CD4-positive, alpha-beta T cell (primary cell): ENCODE results near the gene POLQ. TPM values are rescaled to one million over a fixed set of nuclear protein-coding genes. Genes with fewer than 3 reads are reported as not detected.

ENCODE experiments used
- ATAC-seq: fragments of 200-7000 bp; cut with Tn5 transposase; one replicate; pipeline ENCODE4 v1.10.0; 2022; ENCODE audit warnings: mild to moderate bottlenecking; ENCODE audit not compliant: poor library complexity
- CTCF ChIA-PET: fragments of 350-600 bp; sonication (Branson Sonifier 250); formaldehyde crosslinking; loops from one replicate; lab custom pipeline; 2021; ENCODE audit warnings: antibody characterized with exemption, inconsistent platforms; lab: Charles Lee
- POLR2A ChIA-PET: fragments of 350-600 bp; sonication (Branson Sonifier 250); formaldehyde crosslinking; loops from one replicate; lab custom pipeline; 2021; ENCODE audit warnings: antibody characterized with exemption, inconsistent platforms; lab: Charles Lee
- DNase-seq, 14 experiments: peaks; one replicate each; pipeline ENCODE4 v3.0.0-alpha.2; 2013 to 2020; ENCODE audit warnings: mixed read lengths in 2 of 14
- H3K27ac ChIP-seq, 2 donors: one replicate each; pipeline versions ENCODE4 v1.5.1 to v1.7.0; 2013; ENCODE audit warnings: low read length in 2 of 2, low read depth in 1 of 2, mild to moderate bottlenecking in 1 of 2
- H3K27me3 ChIP-seq, 2 experiments: 1 replicate in 1 of 2; 2 replicates in 1 of 2; pipeline versions ENCODE4 v1.6.1 to v1.7.0; 2013; ENCODE audit warnings: low read length in 2 of 2, control low read depth in 1 of 2, mild to moderate bottlenecking in 1 of 2, moderate library complexity in 1 of 2; ENCODE audit not compliant: insufficient read depth in 2 of 2, control insufficient read depth in 1 of 2
- H3K36me3 ChIP-seq: one replicate; pipeline ENCODE4 v1.6.1; 2013; ENCODE audit warnings: low read length, control low read depth; ENCODE audit not compliant: insufficient read depth
- H3K4me1 ChIP-seq: one replicate; pipeline ENCODE4 v1.6.1; 2013; ENCODE audit warnings: low read length, control low read depth; ENCODE audit not compliant: insufficient read depth
- H3K4me3 ChIP-seq: one replicate; pipeline ENCODE4 v1.5.1; 2013; ENCODE audit warnings: mild to moderate bottlenecking, low read length, moderate library complexity
- H3K9me3 ChIP-seq, 2 experiments: 1 replicate in 1 of 2; 2 replicates in 1 of 2; pipeline versions ENCODE4 v1.6.1 to v1.7.0; 2013; ENCODE audit warnings: low read length in 2 of 2, mild to moderate bottlenecking in 2 of 2, control low read depth in 1 of 2, moderate library complexity in 1 of 2; ENCODE audit not compliant: control insufficient read depth in 1 of 2, insufficient read depth in 1 of 2
- H3K27ac Mint-ChIP-seq: one replicate; pipeline ENCODE4 v1.8.0; 2020; ENCODE audit warnings: mixed read lengths
- H3K27me3 Mint-ChIP-seq: one replicate; pipeline ENCODE4 v1.8.0; 2021; ENCODE audit warnings: mixed read lengths
- H3K36me3 Mint-ChIP-seq: one replicate; pipeline ENCODE4 v1.8.0; 2021; ENCODE audit warnings: low read depth, mixed read lengths
- H3K4me1 Mint-ChIP-seq: one replicate; pipeline ENCODE4 v1.8.0; 2021; ENCODE audit warnings: low read depth, mixed read lengths
- H3K4me3 Mint-ChIP-seq: one replicate; pipeline ENCODE4 v1.8.0; 2020; ENCODE audit warnings: mild to moderate bottlenecking, mixed read lengths
- H3K9me3 Mint-ChIP-seq: one replicate; pipeline ENCODE4 v1.8.0; 2020; ENCODE audit warnings: mixed read lengths
- CTCF ChIP-seq: fragments of 200-600 bp; IDR thresholded peaks from one replicate; pipeline ENCODE4 v1.8.0; 2022; ENCODE audit warnings: antibody characterized with exemption, mild to moderate bottlenecking
- intact Hi-C, 2 experiments: fragments of 100-400 bp; cut with DNase I in 1 of 2; cut with micrococcal nuclease in 1 of 2; formaldehyde crosslinking; loops; one replicate each; pipeline versions ENCODE4 v1.15.1 to v1.9.0; 2023 to 2025; cut with DNase I, micrococcal nuclease
- total RNA-seq, 174 experiments: library from RNA in 2 of 174; stranded (reverse) in 2 of 174; gene quantifications; one replicate each; pipeline ENCODE4 v1.2.3 and lab custom pipeline; 2021 to 2026

Gene POLQ
- total RNA-seq, 2 experiments from 2014 or later = 0.17 to 0.30 TPM

GRCh38 chr3:121477589-121477988, 68.2 kb downstream of the POLQ start:
- H3K27ac ChIP-seq = no peak overlapping the region
- ATAC-seq (no peak), DNase-seq (no peak)
- CTCF ChIA-PET = no interaction called here
- H3K27me3 Mint-ChIP-seq = no peaks in the 10 kb centered on the region
- no peaks in the 10 kb centered on the region for H3K4me1 Mint-ChIP-seq
- POLR2A ChIA-PET = no interaction called here
- H3K36me3 Mint-ChIP-seq = no peaks in the 10 kb centered on the region
- H3K4me1 ChIP-seq = no peaks in the 10 kb centered on the region
- no peaks in the 10 kb centered on the region for H3K36me3 ChIP-seq
- no peaks in the 10 kb centered on the region for H3K9me3 ChIP-seq
- no peak overlapping the region for H3K4me3 ChIP-seq
- intact Hi-C loops = no loop called here
- H3K9me3 Mint-ChIP-seq = no peaks in the 10 kb centered on the region
- H3K27ac Mint-ChIP-seq = no peak overlapping the region
- no peak for TF ChIP-seq CTCF
- H3K4me3 Mint-ChIP-seq = no peak overlapping the region
- H3K27me3 ChIP-seq = no peaks in the 10 kb centered on the region

GRCh38 chr3:121473001-121473400, 72.8 kb downstream of the POLQ start:
- H3K9me3 ChIP-seq = no peaks in the 10 kb centered on the region
- H3K4me3 ChIP-seq = no peak overlapping the region
- POLR2A ChIA-PET = no interaction called here
- Mint-ChIP-seq H3K36me3 (no peaks in the 10 kb centered on the region), H3K9me3 (no peaks in the 10 kb centered on the region), H3K4me1 (no peaks in the 10 kb centered on the region), H3K4me3 (no peak overlapping the region), H3K27ac (no peak overlapping the region), H3K27me3 (no peaks in the 10 kb centered on the region)
- no peak for TF ChIP-seq CTCF
- CTCF ChIA-PET = no interaction called here
- no peaks in the 10 kb centered on the region for H3K27me3 ChIP-seq
- intact Hi-C loops = no loop called here
- ATAC-seq (no peak), DNase-seq (no peak)
- H3K36me3 ChIP-seq = no peaks in the 10 kb centered on the region
- no peaks in the 10 kb centered on the region for H3K4me1 ChIP-seq
- no peak overlapping the region for H3K27ac ChIP-seq

- no peaks in the 10 kb centered on the region for H3K9me3 ChIP-seq
- ChIA-PET CTCF (no interaction called here), POLR2A (no interaction called here)
- intact Hi-C loops = no loop called here
- Mint-ChIP-seq H3K27me3 (no peaks in the 10 kb centered on the region), H3K9me3 (no peaks in the 10 kb centered on the region), H3K4me3 (no peak overlapping the region), H3K36me3 (no peaks in the 10 kb centered on the region), H3K4me1 (no peaks in the 10 kb centered on the region), H3K27ac (no peak overlapping the region)
- no peaks in the 10 kb centered on the region for H3K36me3 ChIP-seq
- H3K4me3 ChIP-seq = no peak overlapping the region
- H3K27ac ChIP-seq = no peak overlapping the region
- H3K4me1 ChIP-seq = no peaks in the 10 kb centered on the region
- DNase-seq (no peak), ATAC-seq (no peak)
- no peaks in the 10 kb centered on the region for H3K27me3 ChIP-seq
- no peak for TF ChIP-seq CTCF
Observed at GRCh38 chr3:121467085-121467484, 78.7 kb downstream of the POLQ start.
